Stimulated activated CD8-positive, alpha-beta memory T cell treated with anti-CD3 and anti-CD28 coated beads, Interleukin-4, amount 100 ng/mL, for 1 hour (primary cell): ENCODE results near the gene DHRS3.

ENCODE experiments used
- DNase-seq, 2 donors: peaks; one replicate each; pipeline ENCODE4 v3.0.0-alpha.2; 2020; ENCODE audit warnings: low read depth in 2 of 2, low spot score in 1 of 2

The DHRS3 gene

DNA sequence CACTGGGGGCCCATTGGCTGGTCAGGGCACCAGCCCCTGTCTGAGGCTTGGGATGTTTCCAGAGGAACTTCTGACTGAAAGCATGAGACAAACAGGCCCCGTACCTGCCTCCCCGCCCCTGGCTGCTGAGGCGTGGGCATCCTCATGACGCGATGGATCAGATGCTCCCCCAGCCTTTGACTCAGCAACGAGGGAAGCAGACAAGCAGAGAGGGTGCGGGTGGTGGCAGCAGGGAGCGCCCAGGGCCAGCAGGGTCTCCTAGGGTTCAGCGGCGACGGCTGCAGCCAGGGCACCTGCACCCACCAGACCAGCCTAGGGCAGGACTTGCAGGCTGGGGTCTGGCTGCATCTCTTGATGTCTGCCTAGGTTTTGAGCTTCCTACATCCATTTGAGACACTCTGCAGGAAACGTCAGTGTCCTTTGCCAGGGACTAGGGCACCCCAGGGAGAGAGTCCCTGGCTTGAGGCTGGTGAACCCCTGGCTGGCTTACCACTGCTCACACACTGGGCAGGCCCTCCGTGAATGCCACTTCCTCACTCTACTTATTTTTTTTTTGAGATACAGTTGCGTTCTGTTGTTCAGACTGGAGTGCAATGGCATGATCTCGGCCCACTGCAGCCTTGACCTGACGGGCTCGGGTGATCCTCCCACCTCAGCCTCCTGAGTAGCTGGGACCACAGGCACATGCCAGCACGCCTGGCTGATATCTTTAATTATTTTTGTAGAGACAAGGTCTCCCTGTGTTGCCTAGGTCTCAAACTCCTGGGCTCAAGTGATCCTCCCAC, 63.3 kb downstream of the DHRS3 start:
- no peak for DNase-seq

DNA sequence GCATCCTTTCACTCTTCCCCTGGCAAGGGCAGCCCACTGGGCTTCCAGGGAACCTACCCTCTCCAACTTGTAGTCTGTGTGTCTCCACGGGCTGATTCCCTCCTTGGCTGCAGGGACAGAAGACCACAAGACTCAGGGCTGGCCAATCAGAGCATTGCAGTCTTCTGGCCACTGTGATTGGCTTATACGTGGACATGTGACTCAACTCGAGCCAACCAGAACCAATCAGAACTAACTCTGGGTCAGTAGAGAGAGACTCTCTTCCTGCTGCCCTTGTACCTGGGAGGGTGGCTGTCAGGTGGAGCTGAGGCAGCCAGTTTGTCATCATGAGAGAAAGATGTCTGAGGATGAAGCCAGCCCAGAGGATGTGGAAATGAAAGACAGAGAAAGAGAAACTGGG, 64.0 kb downstream of the DHRS3 start:
- no peak for DNase-seq

GRCh38 chr1:12552951-12553921, 64.8 kb downstream of the DHRS3 start:
- DNase-seq, result no peak

DNA sequence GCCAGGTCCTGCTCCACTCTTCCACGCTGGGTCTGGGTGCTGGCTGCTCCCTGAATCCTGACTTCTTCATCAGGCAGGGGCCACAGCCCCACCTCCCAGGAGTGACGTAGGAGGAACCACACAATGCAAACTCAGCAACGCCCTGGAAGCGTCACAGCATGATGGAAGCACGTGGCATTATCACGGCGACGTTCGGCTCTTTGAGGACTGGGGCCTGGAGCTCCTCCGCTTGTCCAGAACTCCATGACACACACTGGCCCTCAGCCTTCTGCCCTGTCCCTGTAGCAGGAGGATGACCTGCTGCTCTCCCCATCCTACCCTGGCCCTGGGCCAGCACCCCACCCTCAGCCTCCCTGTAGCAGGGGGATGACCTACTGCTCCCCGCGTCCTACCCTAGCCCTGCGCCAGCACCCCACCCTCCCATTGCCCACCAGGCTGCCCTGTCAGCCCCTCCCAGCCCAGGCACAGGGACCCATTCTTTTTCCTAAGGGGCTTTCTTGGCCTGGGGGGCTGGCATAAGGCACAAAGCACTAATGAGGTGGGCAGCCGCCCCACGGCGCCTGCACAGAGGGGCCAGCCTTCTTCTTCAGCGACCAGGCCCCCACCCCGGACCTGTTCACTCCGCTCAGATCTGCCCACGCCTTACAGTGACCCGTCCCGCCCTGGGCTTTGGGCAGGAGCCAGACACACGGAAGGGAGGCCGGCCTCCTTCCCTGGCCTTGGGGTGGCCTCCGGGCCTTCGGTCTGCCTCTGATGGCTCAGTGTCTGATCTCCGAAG, 65.7 kb downstream of the DHRS3 start:
- no peak for DNase-seq

DNA sequence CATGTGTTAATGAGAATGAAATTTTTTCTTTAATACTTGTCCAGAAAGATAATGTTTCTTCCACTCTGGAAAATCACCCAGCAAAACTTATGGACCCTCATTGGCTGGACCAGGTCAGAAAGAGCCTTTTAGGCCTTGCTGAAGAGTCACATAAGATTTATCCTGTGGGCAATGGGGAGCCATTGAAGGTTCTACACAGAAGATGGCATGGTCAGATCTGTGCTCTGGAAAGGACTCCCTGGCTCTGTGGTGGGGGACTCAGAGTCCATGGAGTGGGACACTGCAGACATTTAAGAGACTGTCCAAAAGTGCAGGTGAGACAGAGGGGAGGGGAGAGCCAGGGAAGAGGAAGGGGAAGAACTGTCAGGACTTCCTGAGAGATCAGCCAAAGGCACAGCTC, 66.4 kb downstream of the DHRS3 start:
- DNase-seq, result no peak

GRCh38 chr1:12549460-12550349, 68.3 kb downstream of the DHRS3 start:
- DNase-seq, result no peak

- no peak for DNase-seq
Observed at GRCh38 chr1:12548973-12549459, 69.0 kb downstream of the DHRS3 start.

DNA sequence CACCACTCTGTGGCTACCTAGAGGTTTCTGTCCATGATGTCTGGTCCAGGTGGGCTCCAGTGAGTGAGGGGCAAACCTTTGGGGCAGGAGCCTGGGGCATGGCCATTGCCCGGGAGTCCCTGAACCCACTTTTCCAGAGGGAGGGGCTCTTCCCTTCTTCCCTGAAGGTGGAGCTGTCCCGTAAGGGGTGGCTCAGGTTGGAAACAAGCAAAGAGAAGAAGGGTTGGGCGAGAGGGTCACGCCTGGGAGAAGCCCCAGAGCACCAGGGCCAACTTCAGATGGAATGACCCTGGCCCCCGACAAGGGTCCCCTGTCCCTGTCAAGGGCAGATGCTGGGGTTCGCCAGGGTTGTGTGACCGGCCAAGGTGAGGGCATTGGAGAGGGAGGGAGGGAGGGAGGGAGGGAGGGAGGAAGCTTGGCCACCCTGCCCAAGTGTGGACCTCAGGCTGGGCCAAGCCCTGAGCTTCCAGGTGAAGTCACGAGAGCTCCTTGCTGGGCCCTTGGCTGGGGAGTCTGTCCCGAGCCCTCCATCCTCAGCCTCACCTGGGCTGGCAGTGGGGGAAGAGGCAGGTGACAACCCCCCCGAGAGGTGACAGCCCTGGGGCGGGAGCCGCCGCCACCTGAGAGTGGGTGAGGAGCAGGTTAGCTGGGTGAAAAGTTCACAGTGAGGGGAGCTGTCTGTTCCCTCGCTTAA, 69.6 kb downstream of the DHRS3 start:
- no peak for DNase-seq

DNA sequence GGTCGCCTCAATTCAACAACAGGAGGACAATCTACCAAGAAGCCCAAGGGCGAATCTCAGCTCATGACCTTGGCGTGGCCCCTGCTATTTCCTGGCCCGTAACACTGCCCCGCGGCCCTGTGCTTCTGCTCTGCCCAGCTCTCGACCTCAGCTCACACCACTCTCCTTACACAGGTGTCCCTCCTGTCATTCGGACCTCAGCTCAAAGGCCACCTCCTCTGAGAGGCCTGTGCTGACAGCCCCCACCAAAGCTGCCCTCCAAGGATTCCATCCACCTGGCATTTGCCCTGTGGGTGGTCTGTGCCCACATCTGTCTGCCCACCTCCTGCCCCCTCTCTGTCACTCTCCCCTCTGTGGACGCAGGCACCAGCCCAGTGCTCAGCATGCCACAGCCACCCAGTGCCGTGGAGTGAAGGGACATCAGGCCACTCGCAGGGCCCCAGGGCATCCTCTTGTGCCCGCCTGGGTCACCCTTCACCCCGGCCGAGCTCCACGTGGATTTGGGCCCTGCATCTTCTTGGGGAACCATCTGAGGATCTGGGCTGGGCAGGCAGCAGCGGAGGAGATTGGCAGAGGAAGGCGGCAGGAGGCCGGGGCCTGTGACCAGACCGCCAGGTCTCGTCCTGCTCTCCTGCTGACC, 70.3 kb downstream of the DHRS3 start:
- DNase-seq, result no peak

- no peak for DNase-seq
Observed at GRCh38 chr1:12546771-12547585, 71.0 kb downstream of the DHRS3 start.

DNA sequence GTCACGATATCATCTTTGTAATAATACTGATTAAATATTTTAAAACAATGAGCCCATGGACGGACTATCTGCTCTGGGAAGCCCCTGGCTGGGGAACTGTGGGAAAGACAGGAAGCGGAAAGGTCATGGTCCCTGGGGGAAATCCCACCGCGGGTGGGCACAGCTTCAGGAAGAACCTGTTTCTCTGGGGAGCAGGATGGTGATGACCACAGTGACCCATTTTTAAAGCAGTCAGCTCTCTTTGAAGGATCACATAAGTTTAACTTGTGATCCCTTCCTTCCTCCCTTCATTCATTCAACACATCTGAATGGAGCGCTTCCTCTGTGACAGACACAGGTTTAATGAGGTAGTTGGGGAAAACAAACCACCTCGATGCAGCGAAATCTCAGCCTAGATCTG, 73.0 kb downstream of the DHRS3 start:
- no peak for DNase-seq

DNA sequence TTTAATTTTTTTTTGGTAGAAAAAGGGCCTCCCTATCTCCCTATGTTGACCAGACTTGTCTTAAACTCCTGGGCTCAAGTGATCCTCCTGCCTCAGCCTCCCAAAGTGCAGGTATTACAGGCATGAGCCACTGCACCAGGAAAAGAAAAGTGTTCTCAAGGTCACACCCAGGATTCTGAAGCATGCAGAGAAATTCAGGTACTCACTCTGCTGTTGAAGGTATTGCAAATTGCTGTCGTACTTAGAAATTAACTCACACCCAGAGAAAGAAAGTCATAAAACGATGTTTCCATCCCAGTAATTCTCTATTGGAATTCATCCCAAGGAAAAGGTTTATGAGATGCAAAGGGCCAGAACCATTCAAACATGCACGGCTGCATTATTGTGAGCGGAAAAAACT, 73.7 kb downstream of the DHRS3 start:
- DNase-seq, result no peak

GRCh38 chr1:12543740-12544154, 74.3 kb downstream of the DHRS3 start:
- no peak for DNase-seq

DNA sequence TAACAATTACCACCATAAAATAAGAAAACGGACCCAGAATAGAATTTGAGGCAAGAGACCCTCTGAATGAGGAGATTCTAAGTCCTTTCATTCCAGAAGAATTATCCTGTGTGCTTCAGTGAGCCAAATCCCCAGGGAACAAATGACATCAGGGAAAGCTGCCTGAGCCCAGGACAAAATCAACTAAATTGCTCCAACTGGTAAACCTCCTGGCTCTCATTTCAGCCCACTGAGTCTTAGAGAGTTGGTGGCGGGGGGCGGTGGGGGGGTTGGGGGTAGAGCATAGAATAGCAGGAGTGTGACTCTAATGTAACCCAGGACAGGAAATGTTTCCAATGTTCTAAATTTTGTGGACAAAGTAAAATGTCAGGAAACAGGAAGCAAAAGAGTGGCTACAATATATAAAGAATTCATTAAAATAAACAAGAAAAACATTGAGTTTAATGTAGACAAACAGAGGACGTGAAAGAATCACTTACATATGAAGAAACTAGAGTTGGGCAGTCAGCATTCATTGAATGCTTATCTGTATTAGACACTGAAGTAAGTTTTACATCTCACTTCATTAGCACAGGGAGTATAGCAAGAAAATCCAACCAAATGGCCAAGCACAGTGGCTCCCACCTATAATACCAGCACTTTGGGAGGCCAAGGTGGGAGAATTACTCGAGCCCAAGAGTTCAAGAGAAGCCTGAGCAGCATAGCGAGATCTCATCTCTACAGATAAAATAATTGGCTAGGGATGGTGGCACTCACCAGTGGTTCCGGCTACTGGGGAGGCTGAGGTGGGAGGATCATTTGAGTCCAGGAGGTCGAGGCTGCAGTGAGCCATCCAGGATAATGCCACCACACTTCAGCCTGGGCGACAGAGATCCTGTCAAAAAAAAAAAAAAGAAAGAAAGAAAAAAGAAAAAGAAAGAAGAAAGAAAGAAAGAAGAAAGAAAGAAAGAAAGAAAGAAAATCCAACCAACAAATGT, 75.1 kb downstream of the DHRS3 start:
- DNase-seq, result no peak

GRCh38 chr1:12542138-12542465, 75.9 kb downstream of the DHRS3 start:
- DNase-seq, result no peak

GRCh38 chr1:12541274-12542137, 76.5 kb downstream of the DHRS3 start:
- no peak for DNase-seq
